WERI-Rb-1 (cell line): Measurements from ENCODE around the gene SP3.

ENCODE experiments used
- DNase-seq: peaks from one replicate; pipeline ENCODE4 v3.0.0-alpha.2; 2020
- H3K27ac ChIP-seq: fragments of 250-450 bp; sonication (Bioruptor Pico); 2 replicates; pipeline ENCODE4 v1.5.1; 2020; ENCODE audit warnings: mild to moderate bottlenecking, moderate library complexity
- H3K27me3 ChIP-seq: fragments of 250-450 bp; sonication (Bioruptor Pico); 2 replicates; pipeline ENCODE4 v1.5.1; 2021; ENCODE audit warnings: mild to moderate bottlenecking, low read depth, moderate library complexity; ENCODE audit not compliant: insufficient read depth, severe bottlenecking
- H3K36me3 ChIP-seq: fragments of 250-450 bp; sonication (Bioruptor Pico); 2 replicates; pipeline ENCODE4 v1.5.1; 2020; ENCODE audit warnings: mild to moderate bottlenecking, moderate library complexity
- H3K4me3 ChIP-seq: 2 replicates; pipeline ENCODE4 v1.5.1; 2011; ENCODE audit warnings: low read depth, mild to moderate bottlenecking, control low read depth, low read length
- H3K9me3 ChIP-seq: fragments of 250-450 bp; sonication (Bioruptor Pico); 2 replicates; pipeline ENCODE4 v1.5.1; 2021; ENCODE audit warnings: mild to moderate bottlenecking, moderate library complexity; ENCODE audit not compliant: severe bottlenecking
- TF ChIP-seq, protein P1 (sequence below): IDR thresholded peaks from 2 replicates; pipeline ENCODE4 v1.5.1; 2011; ENCODE audit warnings: low read depth, mild to moderate bottlenecking, control low read depth, inconsistent platforms, low read length

The SP3 gene

DNA sequence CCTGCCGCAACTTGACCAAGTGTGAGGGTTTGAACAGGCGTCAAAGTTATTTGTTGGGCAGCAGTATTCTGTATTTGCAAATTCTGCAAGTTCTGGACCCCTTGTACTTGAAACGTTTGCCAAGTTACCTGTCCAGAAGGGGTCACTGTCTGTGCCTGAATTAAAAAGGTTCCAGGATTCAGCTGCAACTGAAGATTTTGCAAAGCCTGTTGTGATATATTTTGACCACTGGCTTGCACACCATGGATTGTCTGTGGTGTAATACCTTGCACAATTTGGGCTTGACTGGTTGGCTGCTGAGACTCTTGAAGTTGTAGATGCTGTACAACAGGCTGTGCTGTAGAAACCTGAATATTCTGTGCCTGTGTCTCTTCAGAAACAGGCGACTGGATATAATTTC is 10.2 kb downstream of the SP3 start:
- peaks cover 64% of the 10 kb centered on the region for H3K36me3 ChIP-seq
- no peaks in the 10 kb centered on the region for H3K9me3 ChIP-seq

DNA sequence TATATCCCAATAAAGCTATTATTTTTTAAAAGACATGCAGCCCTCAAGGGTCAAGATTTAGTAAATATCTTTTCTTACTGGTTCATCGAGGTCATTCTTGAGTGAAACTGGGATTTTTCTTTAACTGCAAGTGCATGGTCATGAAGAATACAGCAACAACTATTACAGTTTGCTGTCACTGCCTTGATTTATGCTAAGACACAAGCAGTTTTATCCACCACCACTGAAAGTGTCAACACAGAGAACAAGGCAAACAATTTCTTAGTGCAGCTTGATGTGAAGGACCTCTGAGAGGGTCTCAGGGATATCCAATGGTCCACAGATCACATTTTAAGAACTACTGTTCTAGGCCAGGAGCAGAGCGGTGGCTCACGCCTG is 12.1 kb downstream of the SP3 start:
- no peak for DNase-seq
- Histone ChIP-seq H3K36me3 (peaks cover 63% of the 10 kb centered on the region), H3K27ac (no peak overlapping the region), H3K4me3 (no peak overlapping the region), H3K27me3 (no peaks in the 10 kb centered on the region), H3K9me3 (no peaks in the 10 kb centered on the region)
- TF ChIP-seq, protein P1, sequence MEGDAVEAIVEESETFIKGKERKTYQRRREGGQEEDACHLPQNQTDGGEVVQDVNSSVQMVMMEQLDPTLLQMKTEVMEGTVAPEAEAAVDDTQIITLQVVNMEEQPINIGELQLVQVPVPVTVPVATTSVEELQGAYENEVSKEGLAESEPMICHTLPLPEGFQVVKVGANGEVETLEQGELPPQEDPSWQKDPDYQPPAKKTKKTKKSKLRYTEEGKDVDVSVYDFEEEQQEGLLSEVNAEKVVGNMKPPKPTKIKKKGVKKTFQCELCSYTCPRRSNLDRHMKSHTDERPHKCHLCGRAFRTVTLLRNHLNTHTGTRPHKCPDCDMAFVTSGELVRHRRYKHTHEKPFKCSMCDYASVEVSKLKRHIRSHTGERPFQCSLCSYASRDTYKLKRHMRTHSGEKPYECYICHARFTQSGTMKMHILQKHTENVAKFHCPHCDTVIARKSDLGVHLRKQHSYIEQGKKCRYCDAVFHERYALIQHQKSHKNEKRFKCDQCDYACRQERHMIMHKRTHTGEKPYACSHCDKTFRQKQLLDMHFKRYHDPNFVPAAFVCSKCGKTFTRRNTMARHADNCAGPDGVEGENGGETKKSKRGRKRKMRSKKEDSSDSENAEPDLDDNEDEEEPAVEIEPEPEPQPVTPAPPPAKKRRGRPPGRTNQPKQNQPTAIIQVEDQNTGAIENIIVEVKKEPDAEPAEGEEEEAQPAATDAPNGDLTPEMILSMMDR = no peak

More for the DNA sequence above, 10.2 kb downstream of the SP3 start:
- DNase-seq = no peak
- Histone ChIP-seq H3K4me3 (no peak overlapping the region), H3K27ac (no peak overlapping the region), H3K27me3 (no peaks in the 10 kb centered on the region)
- TF ChIP-seq, protein P1 = no peak

DNA sequence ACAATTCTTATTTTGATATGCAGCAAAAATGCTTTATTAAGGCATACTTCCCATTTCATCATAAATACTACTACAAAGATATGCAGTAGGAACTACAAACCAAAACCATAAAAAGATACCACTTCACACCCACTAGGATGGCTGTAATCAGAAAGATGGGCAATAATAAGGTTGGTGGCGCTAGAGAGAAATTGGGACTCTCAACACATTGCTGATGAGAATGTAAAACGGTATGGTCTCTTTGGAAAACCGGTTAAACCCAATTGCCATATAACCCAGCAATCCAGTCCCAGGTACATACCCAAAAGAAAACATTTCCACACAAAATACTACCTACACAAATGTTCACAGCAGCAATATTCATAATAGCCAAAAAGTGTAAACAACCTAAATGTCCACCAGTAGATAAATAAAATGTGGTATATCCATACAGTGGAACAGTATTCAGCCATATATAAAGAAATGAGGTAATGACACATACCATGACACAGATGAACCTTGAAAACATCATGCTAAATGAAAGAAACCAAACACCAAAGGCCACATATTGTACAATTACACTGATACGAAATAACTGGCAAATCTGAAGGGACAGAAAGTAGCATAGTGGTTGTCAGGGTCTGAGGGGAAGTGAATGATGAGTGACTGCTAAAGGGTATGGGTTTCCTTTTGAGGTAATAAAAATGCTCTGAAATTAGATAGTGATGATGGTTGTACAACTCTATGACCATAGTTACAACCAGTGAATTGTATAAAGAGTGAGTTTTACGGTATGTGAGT is 12.7 kb downstream of the SP3 start:
- no peak for DNase-seq
- Histone ChIP-seq H3K36me3 (peaks cover 59% of the 10 kb centered on the region), H3K4me3 (no peak overlapping the region), H3K27ac (no peak overlapping the region), H3K9me3 (no peaks in the 10 kb centered on the region), H3K27me3 (no peaks in the 10 kb centered on the region)
- TF ChIP-seq, protein P1 = no peak

DNA sequence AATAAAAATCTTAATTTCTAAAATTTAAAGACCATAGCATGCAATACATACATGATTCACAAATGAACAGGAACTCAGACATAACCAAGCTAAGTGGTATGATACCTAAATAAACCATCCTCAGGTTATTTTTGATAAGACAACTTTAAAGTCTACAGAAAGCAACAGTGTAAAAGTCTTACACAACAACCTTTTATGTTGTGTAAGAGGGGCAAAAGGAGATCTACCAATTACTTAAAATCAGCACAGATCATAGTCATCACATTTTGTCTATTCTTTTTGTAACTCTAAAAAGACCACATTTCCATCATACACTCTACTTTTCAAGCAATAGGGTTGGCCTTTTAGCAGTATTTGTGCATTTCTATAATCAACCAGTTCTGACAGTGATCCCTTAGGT is 16.3 kb downstream of the SP3 start:
- TF ChIP-seq, protein P1 = no peak
- H3K9me3 ChIP-seq = no peaks in the 10 kb centered on the region
- peaks cover 38% of the 10 kb centered on the region for H3K36me3 ChIP-seq
- no peak overlapping the region for H3K27ac ChIP-seq
- H3K4me3 ChIP-seq = no peak overlapping the region
- DNase-seq = no peak
- no peaks in the 10 kb centered on the region for H3K27me3 ChIP-seq

DNA sequence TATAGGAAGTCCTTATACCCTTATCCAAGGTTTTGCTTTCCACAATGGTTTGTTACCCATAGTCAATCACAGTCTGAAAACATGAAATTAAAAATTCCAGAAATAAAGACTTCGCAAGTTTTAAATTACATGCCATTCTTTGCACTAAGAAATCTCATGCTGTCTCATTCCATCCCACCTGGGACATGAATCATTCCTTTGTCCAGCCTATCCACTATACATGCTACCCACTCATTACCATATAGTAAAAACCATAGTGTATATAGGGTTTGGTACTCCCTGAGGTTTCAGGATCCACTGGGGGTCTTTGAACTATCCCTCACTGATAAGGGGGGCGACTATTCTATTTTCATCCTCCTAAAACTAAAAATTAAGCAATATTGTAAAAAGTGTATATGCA is 17.0 kb downstream of the SP3 start:
- H3K27me3 ChIP-seq = no peaks in the 10 kb centered on the region
- peaks cover 36% of the 10 kb centered on the region for H3K36me3 ChIP-seq
- H3K4me3 ChIP-seq = no peak overlapping the region
- no peak overlapping the region for H3K27ac ChIP-seq
- TF ChIP-seq, protein P1 = no peak
- no peak for DNase-seq
- H3K9me3 ChIP-seq = no peaks in the 10 kb centered on the region

DNA sequence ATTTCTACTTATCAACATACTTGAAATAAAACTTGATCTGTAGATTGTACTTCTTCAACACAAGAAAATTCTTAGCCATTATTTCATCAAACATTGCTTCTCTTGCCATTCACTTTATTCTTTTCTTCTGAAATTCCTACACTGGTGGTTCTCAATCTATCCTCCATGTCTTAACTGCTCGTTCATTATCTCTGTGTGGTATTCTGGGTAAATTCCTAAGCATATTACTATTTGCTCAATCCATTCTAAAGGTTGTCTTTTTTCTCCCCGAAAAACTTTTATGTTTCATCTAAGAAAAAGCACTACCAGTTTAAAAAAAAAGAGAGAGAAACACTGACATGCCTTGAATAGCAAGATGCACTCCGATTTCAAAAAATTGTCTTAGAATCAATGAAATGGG is 18.0 kb downstream of the SP3 start:
- Histone ChIP-seq H3K4me3 (no peak overlapping the region), H3K9me3 (no peaks in the 10 kb centered on the region), H3K27ac (no peak overlapping the region), H3K27me3 (no peaks in the 10 kb centered on the region), H3K36me3 (peaks cover 27% of the 10 kb centered on the region)
- TF ChIP-seq, protein P1 = no peak
- DNase-seq = no peak
